ENCODE measurements around the gene SNAP25. TPM values are rescaled to one million over a fixed set of nuclear protein-coding genes. Genes with fewer than 3 reads are reported as not detected.
A peak's percentile ranks its signal among the peaks of the same experiment; 100 is the strongest.

Gene SNAP25
- total RNA-seq, 4 donors from 2014 or later: 0.47 to 5.5 (median 2.3) TPM

DNA sequence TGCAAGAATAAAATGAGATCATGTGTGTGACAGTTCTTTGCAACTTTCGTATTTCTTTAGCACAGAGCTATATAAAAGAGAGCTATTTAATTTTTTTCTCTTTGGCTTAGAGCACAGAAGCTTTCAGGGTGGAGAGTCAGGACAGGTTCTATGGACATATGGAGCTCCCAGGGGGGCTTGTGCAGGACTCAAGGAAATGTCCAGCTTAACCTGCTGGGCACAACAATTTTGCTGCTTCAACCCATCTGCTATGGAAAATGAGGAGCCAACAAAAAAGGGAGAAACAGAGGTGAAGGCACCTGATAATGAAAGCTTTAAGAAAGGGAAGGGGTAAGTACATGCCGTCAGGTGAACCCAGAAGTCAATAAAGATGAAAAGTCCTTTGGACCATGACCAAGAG is 5.1 kb upstream of the SNAP25 start:
- 83 to 88% methylated on average over 2 of the region's 2 CpGs for WGBS, 2 donors (ENCODE audit: low coverage in 1 of 2)
- Histone ChIP-seq H3K9me3 (no peaks in the 10 kb centered on the region), H3K4me3 (no peak overlapping the region), H3K36me3 (no peaks in the 10 kb centered on the region), H3K27ac (no peak overlapping the region), H3K4me1 (peaks cover 0 to 13% (median 0%) of the 10 kb centered on the region in 3 donors), H3K27me3 (peaks cover 51% of the 10 kb centered on the region)
- ATAC-seq: no peak
- TF ChIP-seq, protein P1, sequence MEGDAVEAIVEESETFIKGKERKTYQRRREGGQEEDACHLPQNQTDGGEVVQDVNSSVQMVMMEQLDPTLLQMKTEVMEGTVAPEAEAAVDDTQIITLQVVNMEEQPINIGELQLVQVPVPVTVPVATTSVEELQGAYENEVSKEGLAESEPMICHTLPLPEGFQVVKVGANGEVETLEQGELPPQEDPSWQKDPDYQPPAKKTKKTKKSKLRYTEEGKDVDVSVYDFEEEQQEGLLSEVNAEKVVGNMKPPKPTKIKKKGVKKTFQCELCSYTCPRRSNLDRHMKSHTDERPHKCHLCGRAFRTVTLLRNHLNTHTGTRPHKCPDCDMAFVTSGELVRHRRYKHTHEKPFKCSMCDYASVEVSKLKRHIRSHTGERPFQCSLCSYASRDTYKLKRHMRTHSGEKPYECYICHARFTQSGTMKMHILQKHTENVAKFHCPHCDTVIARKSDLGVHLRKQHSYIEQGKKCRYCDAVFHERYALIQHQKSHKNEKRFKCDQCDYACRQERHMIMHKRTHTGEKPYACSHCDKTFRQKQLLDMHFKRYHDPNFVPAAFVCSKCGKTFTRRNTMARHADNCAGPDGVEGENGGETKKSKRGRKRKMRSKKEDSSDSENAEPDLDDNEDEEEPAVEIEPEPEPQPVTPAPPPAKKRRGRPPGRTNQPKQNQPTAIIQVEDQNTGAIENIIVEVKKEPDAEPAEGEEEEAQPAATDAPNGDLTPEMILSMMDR (IDR thresholded peaks at IDR 0.05): no peak
- TF ChIP-seq EP300 (IDR thresholded peaks at IDR 0.05): no peak
- no peak for TF ChIP-seq POLR2A (IDR thresholded peaks at IDR 0.05)
- TF ChIP-seq POLR2AphosphoS5 (IDR thresholded peaks at IDR 0.05): no peak

DNA sequence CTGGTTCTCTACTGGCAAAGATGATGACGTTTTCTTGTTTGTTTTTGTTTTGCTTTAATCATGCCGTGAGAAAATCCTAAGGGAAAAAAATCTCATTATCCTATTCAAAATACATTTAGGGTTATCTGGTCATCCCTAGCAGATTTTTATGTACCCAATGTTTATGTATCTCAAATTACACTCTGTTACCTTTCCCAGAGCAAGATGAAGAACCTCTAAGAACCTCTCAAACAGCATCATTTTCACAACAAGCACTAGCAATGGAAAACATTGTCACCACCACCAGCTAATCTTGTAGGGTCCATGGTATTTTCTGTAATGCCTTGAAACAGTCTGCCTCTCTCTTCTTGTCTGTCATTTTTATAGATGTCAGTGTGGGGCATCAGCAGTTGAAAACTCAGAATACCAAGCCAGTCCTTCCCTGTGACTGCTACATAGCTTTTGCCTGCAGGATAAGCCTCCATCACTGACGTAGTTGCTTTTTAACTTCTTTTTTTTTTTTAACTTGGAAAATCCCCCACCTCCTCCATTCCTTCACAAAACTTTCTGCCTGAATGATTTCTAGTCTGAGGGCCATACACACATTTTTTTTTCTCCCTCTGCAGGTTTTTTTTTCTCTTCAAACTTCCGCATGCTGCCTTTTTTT is 2.4 kb upstream of the SNAP25 start:
- Histone ChIP-seq H3K27ac (no peak overlapping the region), H3K4me1 (peaks cover 0 to 25% (median 0%) of the 10 kb centered on the region in 3 donors), H3K4me3 (no peak overlapping the region), H3K27me3 (peaks cover 67% of the 10 kb centered on the region), H3K9me3 (no peaks in the 10 kb centered on the region), H3K36me3 (no peaks in the 10 kb centered on the region)
- WGBS, 2 donors (ENCODE audit: low coverage in 1 of 2): 15 to 18% methylated on average over 4 of the region's 4 CpGs
- no peak for ATAC-seq
- TF ChIP-seq EP300 (IDR thresholded peaks at IDR 0.05) (no peak), POLR2AphosphoS5 (IDR thresholded peaks at IDR 0.05) (no peak)
- TF ChIP-seq, protein P1 (IDR thresholded peaks at IDR 0.05): no peak

DNA sequence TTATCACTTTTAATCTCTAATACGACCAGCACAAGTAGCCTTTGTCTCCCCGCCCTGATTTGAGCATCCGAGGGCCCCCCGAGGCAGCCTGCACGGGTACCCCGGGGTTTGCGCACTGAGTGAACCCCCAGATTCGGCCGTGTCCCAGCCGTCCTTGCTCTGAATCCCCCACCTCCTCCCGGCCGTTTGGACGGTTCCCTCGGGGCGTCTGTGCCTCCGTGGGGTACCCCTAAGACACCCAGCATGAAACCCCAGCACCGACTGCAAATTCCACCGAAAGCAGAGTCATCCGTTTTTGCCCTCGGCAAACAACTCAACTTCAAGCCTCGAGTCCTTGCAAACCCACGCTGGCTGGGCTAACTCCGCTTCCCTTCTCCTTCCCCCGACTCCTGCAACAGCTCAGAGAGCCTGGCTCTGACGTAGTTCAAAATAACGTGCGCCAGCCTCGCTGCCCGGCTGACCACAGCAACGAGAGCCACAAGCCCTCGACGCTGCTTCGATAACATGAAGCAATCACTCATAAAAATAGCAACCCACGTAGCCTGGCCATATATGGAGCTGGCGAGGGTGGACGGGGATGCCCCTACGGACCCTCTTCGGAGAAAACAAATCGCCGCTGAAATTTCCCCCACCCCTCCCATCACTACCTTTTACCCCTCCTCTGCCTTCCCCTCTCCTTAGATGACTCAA is 764 bp upstream of the SNAP25 start:
- Histone ChIP-seq H3K36me3 (no peaks in the 10 kb centered on the region), H3K4me3 (peak overlapping the region in 1 of 2 donors; percentile 35), H3K4me1 (peaks cover 0 to 25% (median 0%) of the 10 kb centered on the region in 3 donors), H3K9me3 (no peaks in the 10 kb centered on the region), H3K27me3 (peaks cover 69% of the 10 kb centered on the region), H3K27ac (peak overlapping the region in 2 of 4 donors; percentile 9 to 43)
- ATAC-seq: peak; percentile 14
- WGBS, 2 donors (ENCODE audit: low coverage in 1 of 2): 0 to 3% methylated on average over 3 to 11 of the region's 40 CpGs
- TF ChIP-seq EP300 (IDR thresholded peaks at IDR 0.05) (no peak), POLR2AphosphoS5 (IDR thresholded peaks at IDR 0.05) (peak; percentile 52)
- TF ChIP-seq, protein P1 (IDR thresholded peaks at IDR 0.05): no peak

DNA sequence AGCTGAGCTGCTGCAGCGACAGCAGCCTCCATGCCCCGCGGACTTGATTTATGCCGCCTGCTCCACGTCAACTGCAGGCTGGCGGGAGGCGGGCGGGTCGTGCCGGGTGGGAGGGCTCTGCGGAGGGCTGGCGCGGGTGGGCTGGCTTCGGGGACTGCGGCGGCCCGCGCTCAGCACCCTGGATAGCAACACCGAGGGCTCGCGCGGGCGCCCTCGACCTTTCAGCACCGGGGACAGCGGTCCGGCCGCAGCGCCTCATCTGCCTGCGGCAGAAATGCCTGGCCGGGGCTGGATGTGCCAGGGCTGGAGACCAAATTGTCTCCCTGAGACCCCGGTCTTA is 792 bp downstream of the SNAP25 start:
- Histone ChIP-seq H3K4me3 (peak overlapping the region in 1 of 2 donors; percentile 35), H3K4me1 (peaks cover 0 to 25% (median 0%) of the 10 kb centered on the region in 3 donors), H3K9me3 (no peaks in the 10 kb centered on the region), H3K27ac (no peak overlapping the region), H3K27me3 (peaks cover 61% of the 10 kb centered on the region), H3K36me3 (no peaks in the 10 kb centered on the region)
- WGBS, 2 donors (ENCODE audit: low coverage in 1 of 2): 0% methylated on average over 9 of the region's 32 CpGs; no CpG with 5 or more reads in 1 of the 2 donors
- peak; percentile 72 for ATAC-seq
- TF ChIP-seq EP300 (IDR thresholded peaks at IDR 0.05): no peak
- TF ChIP-seq POLR2A (IDR thresholded peaks at IDR 0.05): no peak
- no peak for TF ChIP-seq POLR2AphosphoS5 (IDR thresholded peaks at IDR 0.05)
- TF ChIP-seq, protein P1 (IDR thresholded peaks at IDR 0.05): no peak
